PFSK-1 (cell line): ENCODE data around the gene APC2.

Experiments used
- FOXP2 ChIP-seq: optimal IDR thresholded peaks from 2 replicates; pipeline ENCODE3; 2011; ENCODE audit warnings: borderline replicate concordance, control low read depth, inconsistent platforms; ENCODE audit not compliant: insufficient read depth; ENCODE audit errors: extremely low read length, extremely low read depth
- POLR2AphosphoS5 ChIP-seq: IDR thresholded peaks from 2 replicates; pipeline ENCODE4 v1.6.1; 2012; ENCODE audit warnings: low read depth, mild to moderate bottlenecking, control low read depth, low read length, moderate library complexity
- REST ChIP-seq, 2 experiments: IDR thresholded peaks; 2 replicates each; pipeline versions ENCODE4 v1.6.1 to v1.8.0; 2011 to 2012; ENCODE audit warnings: low read depth in 2 of 2, low read length in 2 of 2, control low read depth in 1 of 2, inconsistent platforms in 1 of 2, mild to moderate bottlenecking in 1 of 2, moderate library complexity in 1 of 2; ENCODE audit not compliant: insufficient read depth in 1 of 2
- SIN3A ChIP-seq: IDR thresholded peaks from 2 replicates; pipeline ENCODE4 v1.6.1; 2012; ENCODE audit warnings: mild to moderate bottlenecking, low read length, moderate library complexity, borderline replicate concordance; ENCODE audit not compliant: insufficient read depth
- TAF1 ChIP-seq: IDR thresholded peaks from 2 replicates; pipeline ENCODE4 v1.6.1; 2012; ENCODE audit warnings: low read length, control low read depth, borderline replicate concordance; ENCODE audit not compliant: insufficient read depth

Gene APC2

GRCh38 chr19:1441022-1441426 lies 8.9 kb upstream of the APC2 start:
- TF ChIP-seq POLR2AphosphoS5: no peak
- no peak for TF ChIP-seq FOXP2
- TF ChIP-seq SIN3A: no peak
- TF ChIP-seq REST (IDR thresholded peaks at IDR 0.05; ENCODE audit: insufficient read depth in 1 of 2, low read depth in 2 of 2, low read length in 2 of 2): no peak
- no peak for TF ChIP-seq TAF1

- no peak for TF ChIP-seq REST (IDR thresholded peaks at IDR 0.05; ENCODE audit: insufficient read depth in 1 of 2, low read depth in 2 of 2, low read length in 2 of 2)
- TF ChIP-seq POLR2AphosphoS5: no peak
- no peak for TF ChIP-seq TAF1
- TF ChIP-seq FOXP2: no peak
- no peak for TF ChIP-seq SIN3A
Observed at GRCh38 chr19:1441677-1442438, 8.1 kb upstream of the APC2 start.

- TF ChIP-seq FOXP2: peak; percentile 80
- TF ChIP-seq SIN3A: no peak
- no peak for TF ChIP-seq TAF1
- TF ChIP-seq REST (IDR thresholded peaks at IDR 0.05; ENCODE audit: insufficient read depth in 1 of 2, low read depth in 2 of 2, low read length in 2 of 2): peak; percentile 53 to 72; a peak in 2 of 4 replicates
Observed at GRCh38 chr19:1445185-1445931, 4.6 kb upstream of the APC2 start.

- TF ChIP-seq POLR2AphosphoS5 (no peak), SIN3A (no peak), FOXP2 (no peak), TAF1 (no peak), REST (IDR thresholded peaks at IDR 0.05; ENCODE audit: insufficient read depth in 1 of 2, low read depth in 2 of 2, low read length in 2 of 2) (no peak)
Observed at GRCh38 chr19:1445932-1446712, 3.8 kb upstream of the APC2 start.
